Measurements from ENCODE around the gene AGO1. TPM values are rescaled to one million over a fixed set of nuclear protein-coding genes. Genes with fewer than 3 reads are reported as not detected.
"Not testable (repeated sequence)": the region's sequence is repeated elsewhere in the genome, so short reads cannot be mapped to it uniquely, and the experiment has no call there.

The AGO1 gene
- polyA plus RNA-seq, 3 donors, result 17.1 to 19.1 (median 17.4) TPM

- no peak for DNase-seq (ENCODE audit: low read depth in 3 of 3, low spot score in 2 of 3)
Observed at GRCh38 chr1:35866991-35867390, 16.0 kb upstream of the AGO1 start.

GRCh38 chr1:35869245-35869950 lies 13.6 kb upstream of the AGO1 start:
- not testable (repeated sequence) for DNase-seq (ENCODE audit: low read depth in 3 of 3, low spot score in 2 of 3)

GRCh38 chr1:35870651-35871309 lies 12.2 kb upstream of the AGO1 start:
- no peak for DNase-seq (ENCODE audit: low read depth in 3 of 3, low spot score in 2 of 3)

GRCh38 chr1:35873243-35873750 lies 9.7 kb upstream of the AGO1 start:
- DNase-seq (ENCODE audit: low read depth in 3 of 3, low spot score in 2 of 3), result no peak

GRCh38 chr1:35874115-35874514 lies 8.9 kb upstream of the AGO1 start:
- DNase-seq (ENCODE audit: low read depth in 3 of 3, low spot score in 2 of 3), result not testable (repeated sequence)

GRCh38 chr1:35876988-35877387 lies 6.0 kb upstream of the AGO1 start:
- no peak for DNase-seq (ENCODE audit: low read depth in 3 of 3, low spot score in 2 of 3)

- no peak for DNase-seq (ENCODE audit: low read depth in 3 of 3, low spot score in 2 of 3)
Observed at GRCh38 chr1:35881850-35882273, 1.1 kb upstream of the AGO1 start.

- no peak for DNase-seq (ENCODE audit: low read depth in 3 of 3, low spot score in 2 of 3)
Observed at GRCh38 chr1:35882586-35882944, 444 bp upstream of the AGO1 start.

- DNase-seq (ENCODE audit: low read depth in 3 of 3, low spot score in 2 of 3), result peak in 2 of 3 donors; percentile 17 to 27
Observed at GRCh38 chr1:35883635-35884101, 659 bp downstream of the AGO1 start.

GRCh38 chr1:35884934-35885333 lies 1.9 kb downstream of the AGO1 start:
- DNase-seq (ENCODE audit: low read depth in 3 of 3, low spot score in 2 of 3), result no peak

- DNase-seq (ENCODE audit: low read depth in 3 of 3, low spot score in 2 of 3), result no peak
Observed at GRCh38 chr1:35885961-35886558, 3.1 kb downstream of the AGO1 start.

- DNase-seq (ENCODE audit: low read depth in 3 of 3, low spot score in 2 of 3), result no peak
Observed at GRCh38 chr1:35886577-35887431, 3.8 kb downstream of the AGO1 start.

- no peak for DNase-seq (ENCODE audit: low read depth in 3 of 3, low spot score in 2 of 3)
Observed at GRCh38 chr1:35887508-35887907, 4.5 kb downstream of the AGO1 start.

GRCh38 chr1:35888255-35888654 lies 5.2 kb downstream of the AGO1 start:
- DNase-seq (ENCODE audit: low read depth in 3 of 3, low spot score in 2 of 3), result no peak

- DNase-seq (ENCODE audit: low read depth in 3 of 3, low spot score in 2 of 3), result not testable (repeated sequence)
Observed at GRCh38 chr1:35888981-35889380, 6.0 kb downstream of the AGO1 start.

- no peak for DNase-seq (ENCODE audit: low read depth in 3 of 3, low spot score in 2 of 3)
Observed at GRCh38 chr1:35893051-35893879, 10.3 kb downstream of the AGO1 start.

GRCh38 chr1:35894183-35894582 lies 11.2 kb downstream of the AGO1 start:
- DNase-seq (ENCODE audit: low read depth in 3 of 3, low spot score in 2 of 3), result no peak

GRCh38 chr1:35894656-35895055 lies 11.6 kb downstream of the AGO1 start:
- no peak for DNase-seq (ENCODE audit: low read depth in 3 of 3, low spot score in 2 of 3)

GRCh38 chr1:35899941-35900340 lies 16.9 kb downstream of the AGO1 start:
- DNase-seq (ENCODE audit: low read depth in 3 of 3, low spot score in 2 of 3), result no peak

- no peak for DNase-seq (ENCODE audit: low read depth in 3 of 3, low spot score in 2 of 3)
Observed at GRCh38 chr1:35901235-35901634, 18.2 kb downstream of the AGO1 start.

Measured in right renal cortex interstitium (tissue), 3 donors.